ENCODE data around the gene DSN1. TPM values are rescaled to one million over a fixed set of nuclear protein-coding genes. Genes with fewer than 3 reads are reported as not detected.

DSN1 gene
- total and polyA plus RNA-seq, 2 of the 8 experiments (the other 6 are each of a cell fraction or from before 2014, with no cell fraction given): 12.0 to 26.2 TPM

DNA sequence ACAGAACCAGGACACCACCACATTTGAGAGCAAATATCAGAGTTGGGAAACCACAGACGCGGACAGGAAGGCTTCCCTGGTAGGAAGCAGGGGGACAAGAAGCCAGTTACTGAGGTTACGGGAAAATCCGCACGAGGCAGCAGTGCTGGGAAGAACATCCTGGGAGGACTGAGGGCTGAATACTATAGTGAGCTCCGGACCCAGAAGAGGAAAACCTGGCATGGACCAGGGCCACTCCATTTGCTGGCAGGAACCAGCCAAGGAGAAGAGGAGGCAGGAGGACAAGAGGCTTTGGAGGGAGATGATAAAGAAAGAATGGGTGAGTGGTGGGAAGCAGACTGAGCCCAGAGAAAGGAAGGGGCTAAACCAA, 6.1 kb upstream of the DSN1 start:
- H3K23me2 ChIP-seq (ENCODE audit: low read depth, low read length): no peaks in the 10 kb centered on the region
- no peaks in the 10 kb centered on the region for H3K79me2 ChIP-seq (ENCODE audit: control insufficient read depth in 1 of 2, insufficient read depth in 2 of 2, low read length in 2 of 2)
- DNase-seq (ENCODE audit: low read depth in 1 of 2, low spot score in 2 of 2): no peak
- no peak overlapping the region; the same call in 1 of the 2 replicates for H3K18ac ChIP-seq (ENCODE audit: extremely low read depth, low read length)
- CTCF ChIA-PET (ENCODE audit: partially characterized antibody): interaction anchor here (1.0 to 2.1 kb wide), 2 partner anchors 20 to 29 kb away, joined by 3 to 5 read pairs; no protein-coding TSS in a partner anchor
- no peak overlapping the region for H3K56ac ChIP-seq (replicated peaks; ENCODE audit: insufficient read length, low read depth, low read length)
- no peaks in the 10 kb centered on the region for H4K20me1 ChIP-seq (replicated peaks in 1 of 2; ENCODE audit: control insufficient read depth in 1 of 2, insufficient read depth in 2 of 2, low read length in 2 of 2)
- no peak overlapping the region for H3K14ac ChIP-seq (ENCODE audit: insufficient read length)
- H3K79me1 ChIP-seq (ENCODE audit: low read depth, low read length): no peaks in the 10 kb centered on the region
- no peak overlapping the region for H2BK12ac ChIP-seq (ENCODE audit: low read depth, low read length)
- H4K91ac ChIP-seq (replicated peaks; ENCODE audit: insufficient read length, low read length): no peak overlapping the region
- H3K27me3 ChIP-seq (replicated peaks in 1 of 4; ENCODE audit: control insufficient read depth in 3 of 4, extremely low read depth in 1 of 4, insufficient read depth in 3 of 4, low read length in 3 of 4): no peaks in the 10 kb centered on the region
- H3K4ac ChIP-seq (replicated peaks; ENCODE audit: insufficient read length, low read depth, low read length): no peak overlapping the region
- no peak overlapping the region for H2AK5ac ChIP-seq (ENCODE audit: low read depth, low read length)
- H2BK20ac ChIP-seq (ENCODE audit: low read length): no peak overlapping the region
- H3K36me3 ChIP-seq (ENCODE audit: control insufficient read depth in 2 of 4, insufficient read depth in 4 of 4, low read length in 3 of 4): 0 out of 8 replicates have a peak, but pooled peaks cover 0 to 4% (median under 1%) of the 10 kb centered on the region in 4 experiments
- no peak overlapping the region for H4K8ac ChIP-seq (ENCODE audit: extremely low read depth, insufficient read depth, low read length)
- no peak for TF ChIP-seq POLR2AphosphoS5 (IDR thresholded peaks at IDR 0.05; ENCODE audit: low read depth, low read length)
- TF ChIP-seq GTF2F1 (IDR thresholded peaks at IDR 0.05; ENCODE audit: borderline replicate concordance, low read depth, low read length): no peak
- TF ChIP-seq SP1 (IDR thresholded peaks at IDR 0.05; ENCODE audit: low read depth, low read length): peak; percentile 72
- POLR2A ChIA-PET (ENCODE audit: partially characterized antibody): no interaction called here
- H2BK5ac ChIP-seq (ENCODE audit: low read depth, low read length): no peak overlapping the region
- peaks cover 0 to 2% (median 0%) of the 10 kb centered on the region in 4 experiments; a peak in 1 of 7 replicates for H3K4me1 ChIP-seq (replicated peaks in 1 of 4; ENCODE audit: control insufficient read depth in 3 of 4, insufficient read depth in 4 of 4, low read length in 3 of 4)
- H4K5ac ChIP-seq (ENCODE audit: insufficient read length, low read depth, low read length): no peak overlapping the region
- FAIRE-seq: peak; percentile 60
- H2AFZ ChIP-seq (ENCODE audit: low read length): no peak overlapping the region
- no peak overlapping the region for H2BK120ac ChIP-seq (replicated peaks; ENCODE audit: low read depth, low read length)
- H3K4me2 ChIP-seq (ENCODE audit: insufficient read depth in 1 of 2, low read depth in 2 of 2, low read length in 2 of 2): no peak overlapping the region
- H3K27ac ChIP-seq (ENCODE audit: low read depth, low read length): no peak overlapping the region
- no peak overlapping the region for H2BK15ac ChIP-seq (ENCODE audit: low read length)
- no peak overlapping the region for H3K9ac ChIP-seq (replicated peaks in 1 of 4; ENCODE audit: extremely low read depth in 1 of 4, low read depth in 3 of 4, low read length in 3 of 4)
- WGBS, 2 experiments (ENCODE audit: extremely low coverage in 1 of 2, insufficient coverage in 1 of 2, insufficient read length in 1 of 2, insufficient replicate concordance in 2 of 2, low coverage in 1 of 2, low lambda C conversion rate in 2 of 2, missing lambda C conversion rate in 1 of 2): 50% methylated on average over 6 of the region's 6 CpGs; no CpG with 5 or more reads in 1 of the 2 experiments
- H3K23ac ChIP-seq (ENCODE audit: insufficient read length): no peak overlapping the region
- H3K4me3 ChIP-seq (ENCODE audit: extremely low read depth in 1 of 4, insufficient read depth in 2 of 4, low read depth in 3 of 4, low read length in 4 of 4): no peak overlapping the region
- no peaks in the 10 kb centered on the region for H3K9me3 ChIP-seq (ENCODE audit: insufficient read depth in 2 of 2, low read depth in 1 of 2, low read length in 1 of 2)

Data from H1 (cell line).